ENCODE data around the gene SLC25A29.

- no peak for TF ChIP-seq POLR2AphosphoS5 (IDR thresholded peaks at IDR 0.05; ENCODE audit: borderline replicate concordance, low read depth, low read length)
- no peak for TF ChIP-seq EZH2 (IDR thresholded peaks at IDR 0.05)
Observed at GRCh38 chr14:100293497-100294212, 12.6 kb downstream of the SLC25A29 start.
